Measurements from ENCODE around the gene CMTR1.

DNA sequence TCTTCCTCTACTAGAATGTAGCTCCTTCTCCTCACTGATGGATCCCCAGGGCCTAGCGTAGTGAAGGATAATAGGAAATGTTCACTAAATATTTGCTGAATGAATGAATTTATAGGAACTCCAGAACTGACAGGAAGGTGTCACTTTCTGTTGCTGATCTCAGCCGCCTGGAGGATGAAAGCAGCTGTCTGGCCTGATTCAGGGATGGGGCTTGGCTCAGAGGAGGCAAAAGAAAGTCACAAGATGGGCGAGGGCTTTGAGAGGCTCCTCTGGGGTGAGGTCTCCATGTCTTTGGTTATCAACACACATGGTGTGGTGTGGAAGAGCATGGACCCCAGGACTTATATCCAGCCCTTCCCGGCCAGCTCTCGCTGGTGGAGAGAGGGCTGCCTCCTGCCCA is 78.2 kb downstream of the CMTR1 start:
- TF ChIP-seq, protein P1, sequence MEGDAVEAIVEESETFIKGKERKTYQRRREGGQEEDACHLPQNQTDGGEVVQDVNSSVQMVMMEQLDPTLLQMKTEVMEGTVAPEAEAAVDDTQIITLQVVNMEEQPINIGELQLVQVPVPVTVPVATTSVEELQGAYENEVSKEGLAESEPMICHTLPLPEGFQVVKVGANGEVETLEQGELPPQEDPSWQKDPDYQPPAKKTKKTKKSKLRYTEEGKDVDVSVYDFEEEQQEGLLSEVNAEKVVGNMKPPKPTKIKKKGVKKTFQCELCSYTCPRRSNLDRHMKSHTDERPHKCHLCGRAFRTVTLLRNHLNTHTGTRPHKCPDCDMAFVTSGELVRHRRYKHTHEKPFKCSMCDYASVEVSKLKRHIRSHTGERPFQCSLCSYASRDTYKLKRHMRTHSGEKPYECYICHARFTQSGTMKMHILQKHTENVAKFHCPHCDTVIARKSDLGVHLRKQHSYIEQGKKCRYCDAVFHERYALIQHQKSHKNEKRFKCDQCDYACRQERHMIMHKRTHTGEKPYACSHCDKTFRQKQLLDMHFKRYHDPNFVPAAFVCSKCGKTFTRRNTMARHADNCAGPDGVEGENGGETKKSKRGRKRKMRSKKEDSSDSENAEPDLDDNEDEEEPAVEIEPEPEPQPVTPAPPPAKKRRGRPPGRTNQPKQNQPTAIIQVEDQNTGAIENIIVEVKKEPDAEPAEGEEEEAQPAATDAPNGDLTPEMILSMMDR (IDR thresholded peaks at IDR 0.05): no peak
- no peak for TF ChIP-seq POLR2A (IDR thresholded peaks at IDR 0.05)
